Keratinocyte (primary cell): ENCODE results near the gene XKR8. TPM values are rescaled to one million over a fixed set of nuclear protein-coding genes. Genes with fewer than 3 reads are reported as not detected.

ENCODE experiments used
- DNase-seq: peaks from one replicate; pipeline ENCODE4 v3.0.0-alpha.2; 2011; ENCODE audit warnings: low read depth, missing footprints, low spot score
- FAIRE-seq: peaks from 2 replicates; lab custom pipeline; 2011; peaks lifted over from hg19 to GRCh38; lab: Jason Lieb, UNC
- H2AFZ ChIP-seq: 2 replicates; pipeline ENCODE4 v1.6.0; 2012; ENCODE audit warnings: low read length, control low read depth, inconsistent platforms; ENCODE audit not compliant: control insufficient read depth
- H3K27ac ChIP-seq: 2 replicates; pipeline ENCODE4 v1.5.1; 2011; ENCODE audit warnings: low read length; ENCODE audit not compliant: control insufficient read depth, insufficient read depth
- H3K27me3 ChIP-seq: 3 replicates; pipeline ENCODE4 v1.6.0; 2011; ENCODE audit warnings: low read length; ENCODE audit not compliant: control insufficient read depth, insufficient read depth; ENCODE audit errors: extremely low read depth
- H3K36me3 ChIP-seq, 2 experiments: 2 replicates in 1 of 2; 3 replicates in 1 of 2; pipeline ENCODE4 v1.5.1; 2011; ENCODE audit warnings: low read length in 2 of 2, mild to moderate bottlenecking in 1 of 2; ENCODE audit not compliant: control insufficient read depth in 2 of 2, insufficient read depth in 2 of 2; ENCODE audit errors: extremely low read depth in 1 of 2
- H3K4me1 ChIP-seq: 3 replicates; pipeline ENCODE4 v1.5.1; 2011; ENCODE audit warnings: low read length; ENCODE audit not compliant: control insufficient read depth, insufficient read depth; ENCODE audit errors: extremely low read depth
- H3K4me2 ChIP-seq: 3 replicates; pipeline ENCODE4 v1.6.0; 2011; ENCODE audit warnings: low read depth, low read length; ENCODE audit not compliant: control insufficient read depth, insufficient read depth; ENCODE audit errors: extremely low read depth
- H3K4me3 ChIP-seq, 3 experiments: fragments of 200-600 bp in 1 of 3; sonication (generic) in 1 of 3; 2 replicates in 2 of 3; 3 replicates in 1 of 3; pipeline ENCODE4 v1.5.1; 2011 to 2016; ENCODE audit warnings: low read length in 3 of 3, mild to moderate bottlenecking in 3 of 3, control low read depth in 2 of 3, inconsistent platforms in 1 of 3, low read depth in 1 of 3, mixed read lengths in 1 of 3, mixed run types in 1 of 3, moderate library complexity in 1 of 3; ENCODE audit not compliant: control insufficient read depth in 2 of 3, insufficient read depth in 2 of 3; ENCODE audit errors: extremely low read depth in 1 of 3
- H3K79me2 ChIP-seq: 2 replicates; pipeline ENCODE4 v1.6.0; 2012; ENCODE audit warnings: low read length; ENCODE audit not compliant: control insufficient read depth, insufficient read depth
- H3K9ac ChIP-seq: 3 replicates; pipeline ENCODE4 v1.6.0; 2011; ENCODE audit warnings: low read length; ENCODE audit not compliant: control insufficient read depth, insufficient read depth; ENCODE audit errors: extremely low read depth
- H3K9me1 ChIP-seq: 3 replicates; pipeline ENCODE4 v1.6.0; 2011; ENCODE audit warnings: low read length; ENCODE audit not compliant: control insufficient read depth, insufficient read depth; ENCODE audit errors: extremely low read depth
- H3K9me3 ChIP-seq: 2 replicates; pipeline ENCODE4 v1.5.1; 2012; ENCODE audit warnings: low read depth, low read length; ENCODE audit not compliant: control insufficient read depth
- H4K20me1 ChIP-seq: 3 replicates; pipeline ENCODE4 v1.6.0; 2011; ENCODE audit warnings: low read length; ENCODE audit not compliant: control insufficient read depth, insufficient read depth; ENCODE audit errors: extremely low read depth
- EZH2 ChIP-seq: IDR thresholded peaks from one replicate; pipeline ENCODE4 v1.6.1; 2012; ENCODE audit warnings: inconsistent platforms, mild to moderate bottlenecking, low read length, moderate library complexity
- dilution Hi-C: fragments of 300-500 bp; cut with MboI; formaldehyde crosslinking; loops from one replicate; pipeline ENCODE4 v1.7.0; 2020; ENCODE audit warnings: low sequenced_read_pairs; ENCODE audit not compliant: extremely low pct_ligation_motif_present
- polyA plus RNA-seq, 5 experiments: library from polyadenylated mRNA; depleted of rRNA in 3 of 5; stranded (reverse) in 3 of 5; stranded (forward) in 1 of 5; unstranded in 1 of 5; fragments of >200 nt; gene quantifications; 1 replicate in 1 of 5; 2 replicates in 3 of 5; 3 replicates in 1 of 5; pipeline versions ENCODE4 v1.2.1 to v1.2.3, GENCODE V29; 2011 to 2012; ENCODE audit warnings: missing spikeins in 2 of 5, low read depth in 1 of 5, low replicate concordance in 1 of 5
- TF ChIP-seq, protein P1 (sequence below), 3 experiments: IDR thresholded peaks in 1 of 3; conservative IDR thresholded peaks in 1 of 3; optimal IDR thresholded peaks in 1 of 3; 2 replicates in 2 of 3; 3 replicates in 1 of 3; pipeline versions ENCODE3 to v1.5.1; 2011; ENCODE audit warnings: low read length in 3 of 3, mild to moderate bottlenecking in 3 of 3, moderate library complexity in 2 of 3, control low read depth in 1 of 3, inconsistent platforms in 1 of 3; ENCODE audit not compliant: insufficient read depth in 2 of 3; ENCODE audit errors: extremely low read depth in 1 of 3

XKR8 gene
- polyA plus RNA-seq, 1 donor (not counting 4 experiments of a cell fraction or from before 2014, with no cell fraction given) = 3.2 TPM

DNA sequence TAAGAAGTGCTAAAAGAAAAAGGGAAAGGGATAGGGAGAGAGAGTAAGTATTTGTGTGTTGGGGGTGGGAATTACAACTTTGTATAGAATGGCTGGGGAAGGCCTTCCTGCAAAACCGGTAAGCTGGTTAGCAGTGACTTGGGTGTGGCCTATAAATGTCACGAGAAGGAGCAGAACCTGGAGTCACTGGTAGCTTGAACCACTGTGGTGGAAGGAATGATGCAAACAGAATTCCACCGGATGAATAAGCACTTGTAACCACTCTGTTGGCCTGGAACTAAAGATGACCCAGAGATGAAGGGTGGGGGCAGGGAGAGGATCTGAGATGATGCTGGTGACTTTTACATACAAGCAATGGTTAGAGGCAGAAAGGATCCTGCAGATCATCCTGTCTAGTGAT lies 8.9 kb downstream of the XKR8 start:
- no peaks in the 10 kb centered on the region for H3K27me3 ChIP-seq
- H3K79me2 ChIP-seq = no peaks in the 10 kb centered on the region
- no peak overlapping the region for H3K4me3 ChIP-seq
- dilution Hi-C loops = no loop called here
- DNase-seq = peak; percentile 26
- H3K36me3 ChIP-seq = peaks cover 7 to 10% of the 10 kb centered on the region in 2 experiments
- H3K4me1 ChIP-seq = peaks cover 7% of the 10 kb centered on the region
- no peak overlapping the region for H3K9ac ChIP-seq
- TF ChIP-seq, protein P1, sequence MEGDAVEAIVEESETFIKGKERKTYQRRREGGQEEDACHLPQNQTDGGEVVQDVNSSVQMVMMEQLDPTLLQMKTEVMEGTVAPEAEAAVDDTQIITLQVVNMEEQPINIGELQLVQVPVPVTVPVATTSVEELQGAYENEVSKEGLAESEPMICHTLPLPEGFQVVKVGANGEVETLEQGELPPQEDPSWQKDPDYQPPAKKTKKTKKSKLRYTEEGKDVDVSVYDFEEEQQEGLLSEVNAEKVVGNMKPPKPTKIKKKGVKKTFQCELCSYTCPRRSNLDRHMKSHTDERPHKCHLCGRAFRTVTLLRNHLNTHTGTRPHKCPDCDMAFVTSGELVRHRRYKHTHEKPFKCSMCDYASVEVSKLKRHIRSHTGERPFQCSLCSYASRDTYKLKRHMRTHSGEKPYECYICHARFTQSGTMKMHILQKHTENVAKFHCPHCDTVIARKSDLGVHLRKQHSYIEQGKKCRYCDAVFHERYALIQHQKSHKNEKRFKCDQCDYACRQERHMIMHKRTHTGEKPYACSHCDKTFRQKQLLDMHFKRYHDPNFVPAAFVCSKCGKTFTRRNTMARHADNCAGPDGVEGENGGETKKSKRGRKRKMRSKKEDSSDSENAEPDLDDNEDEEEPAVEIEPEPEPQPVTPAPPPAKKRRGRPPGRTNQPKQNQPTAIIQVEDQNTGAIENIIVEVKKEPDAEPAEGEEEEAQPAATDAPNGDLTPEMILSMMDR (optimal IDR thresholded peaks at IDR 0.05 in 1 of 3, IDR thresholded peaks at IDR 0.05 in 1 of 3, conservative IDR thresholded peaks at IDR 0.05 in 1 of 3; ENCODE audit: extremely low read depth in 1 of 3, insufficient read depth in 2 of 3, low read length in 3 of 3) = no peak
- no peak for TF ChIP-seq EZH2
- FAIRE-seq = peak; percentile 59
- no peaks in the 10 kb centered on the region for H3K9me3 ChIP-seq
- H3K27ac ChIP-seq = no peak overlapping the region
- no peaks in the 10 kb centered on the region for H3K9me1 ChIP-seq
- H3K4me2 ChIP-seq = no peak overlapping the region
- no peak overlapping the region for H2AFZ ChIP-seq
- H4K20me1 ChIP-seq = no peaks in the 10 kb centered on the region

- H2AFZ ChIP-seq = no peak overlapping the region
- H3K4me2 ChIP-seq = no peak overlapping the region
- H3K4me1 ChIP-seq = peaks cover 7% of the 10 kb centered on the region
- no peak overlapping the region for H3K4me3 ChIP-seq
- no peak overlapping the region for H3K9ac ChIP-seq
- no peaks in the 10 kb centered on the region for H3K9me3 ChIP-seq
- no peak for DNase-seq
- H3K36me3 ChIP-seq = peaks cover 7 to 14% of the 10 kb centered on the region in 2 experiments
- dilution Hi-C loops = no loop called here
- H4K20me1 ChIP-seq = no peaks in the 10 kb centered on the region
- H3K27me3 ChIP-seq = no peaks in the 10 kb centered on the region
- H3K27ac ChIP-seq = no peak overlapping the region
- no peak for FAIRE-seq
- TF ChIP-seq, protein P1 (optimal IDR thresholded peaks at IDR 0.05 in 1 of 3, IDR thresholded peaks at IDR 0.05 in 1 of 3, conservative IDR thresholded peaks at IDR 0.05 in 1 of 3; ENCODE audit: extremely low read depth in 1 of 3, insufficient read depth in 2 of 3, low read length in 3 of 3) = no peak
- no peak for TF ChIP-seq EZH2
- H3K9me1 ChIP-seq = no peaks in the 10 kb centered on the region
- H3K79me2 ChIP-seq = no peaks in the 10 kb centered on the region
Measured at GRCh38 chr1:27970401-27970800, 10.6 kb downstream of the XKR8 start.
